Vagina (tissue), 2 donors: Measurements from ENCODE around the gene PPL. TPM values are rescaled to one million over a fixed set of nuclear protein-coding genes. Genes with fewer than 3 reads are reported as not detected.

Source experiments
- DNase-seq, 2 donors: peaks; one replicate each; pipeline ENCODE4 v3.0.0-alpha.2; 2017; ENCODE audit errors: extremely low spot score in 2 of 2
- H3K27ac ChIP-seq: fragments of 200-600 bp; sonication (generic); one replicate; pipeline ENCODE4 v1.5.1; 2019
- H3K27me3 ChIP-seq: fragments of 200-600 bp; sonication (generic); one replicate; pipeline ENCODE4 v1.5.1; 2019
- H3K36me3 ChIP-seq, 2 donors: fragments of 200-600 bp; sonication (generic); one replicate each; pipeline ENCODE4 v1.5.1; 2017 to 2019
- H3K4me1 ChIP-seq: fragments of 200-600 bp; sonication (generic); one replicate; pipeline ENCODE4 v1.5.1; 2019
- H3K4me3 ChIP-seq, 2 donors: fragments of 200-600 bp; sonication (generic); 1 replicate in 1 of 2; 2 replicates in 1 of 2; pipeline ENCODE4 v1.5.1; 2016 to 2019
- H3K9me3 ChIP-seq: fragments of 200-600 bp; sonication (generic); one replicate; pipeline ENCODE4 v1.5.1; 2019
- CTCF ChIP-seq, 3 experiments: fragments of 450-650 bp in 2 of 3; fragments of 200-600 bp in 1 of 3; sonication (generic) in 1 of 3; IDR thresholded peaks; one replicate each; pipeline ENCODE4 v1.5.1; 2017 to 2019; ENCODE audit warnings: antibody characterized with exemption in 3 of 3, mild to moderate bottlenecking in 2 of 3, moderate library complexity in 2 of 3
- POLR2A ChIP-seq, 2 donors: fragments of 450-650 bp; IDR thresholded peaks; one replicate each; pipeline ENCODE4 v1.6.1; 2017; ENCODE audit warnings: antibody characterized with exemption in 2 of 2, mild to moderate bottlenecking in 2 of 2, moderate library complexity in 2 of 2
- POLR2AphosphoS5 ChIP-seq, 2 donors: sonication (generic); formaldehyde crosslinking; IDR thresholded peaks; one replicate each; pipeline ENCODE4 v1.9.0; 2017; ENCODE audit warnings: antibody characterized with exemption in 2 of 2, mild to moderate bottlenecking in 2 of 2, low read depth in 1 of 2; ENCODE audit not compliant: insufficient read depth in 1 of 2
- intact Hi-C: fragments of 100-400 bp; cut with DNase I; formaldehyde crosslinking; loops from one replicate; pipeline ENCODE4 v1.15.1; 2023
- total RNA-seq: library from RNA; depleted of rRNA; stranded (reverse); fragments of >200 nt; gene quantifications from one replicate; pipeline ENCODE4 v1.2.3, GENCODE V29; 2016

Gene PPL
- total RNA-seq, 1 donor from 2014 or later: 391 TPM

- H3K4me3 ChIP-seq: no peak overlapping the region
- no peak for DNase-seq
- no peaks in the 10 kb centered on the region for H3K9me3 ChIP-seq
- no peaks in the 10 kb centered on the region for H3K36me3 ChIP-seq
- H3K27ac ChIP-seq: no peak overlapping the region
- no peak for TF ChIP-seq POLR2AphosphoS5 (IDR thresholded peaks at IDR 0.05; ENCODE audit: insufficient read depth in 1 of 2, low read depth in 1 of 2)
- no peak for TF ChIP-seq CTCF (IDR thresholded peaks at IDR 0.05)
- TF ChIP-seq POLR2A (IDR thresholded peaks at IDR 0.05): no peak
- H3K27me3 ChIP-seq: no peaks in the 10 kb centered on the region
- intact Hi-C loops: no loop called here
- H3K4me1 ChIP-seq: no peaks in the 10 kb centered on the region
Observed at GRCh38 chr16:4980691-4981090, 43.7 kb upstream of the PPL start.

- Histone ChIP-seq H3K27ac (no peak overlapping the region), H3K9me3 (no peaks in the 10 kb centered on the region), H3K36me3 (no peaks in the 10 kb centered on the region), H3K4me1 (no peaks in the 10 kb centered on the region), H3K4me3 (no peak overlapping the region), H3K27me3 (no peaks in the 10 kb centered on the region)
- TF ChIP-seq POLR2A (IDR thresholded peaks at IDR 0.05): no peak
- no peak for TF ChIP-seq POLR2AphosphoS5 (IDR thresholded peaks at IDR 0.05; ENCODE audit: insufficient read depth in 1 of 2, low read depth in 1 of 2)
- TF ChIP-seq CTCF (IDR thresholded peaks at IDR 0.05): no peak
- no peak for DNase-seq
- intact Hi-C loops: no loop called here
Observed at GRCh38 chr16:4979736-4980660, 43.0 kb upstream of the PPL start.

GRCh38 chr16:4979164-4979563 is 42.2 kb upstream of the PPL start:
- Histone ChIP-seq H3K27me3 (no peaks in the 10 kb centered on the region), H3K27ac (no peak overlapping the region), H3K4me3 (no peak overlapping the region), H3K4me1 (no peaks in the 10 kb centered on the region), H3K36me3 (no peaks in the 10 kb centered on the region), H3K9me3 (no peaks in the 10 kb centered on the region)
- DNase-seq: no peak
- intact Hi-C loops: no loop called here
- TF ChIP-seq CTCF (IDR thresholded peaks at IDR 0.05): no peak
- no peak for TF ChIP-seq POLR2AphosphoS5 (IDR thresholded peaks at IDR 0.05; ENCODE audit: insufficient read depth in 1 of 2, low read depth in 1 of 2)
- TF ChIP-seq POLR2A (IDR thresholded peaks at IDR 0.05): no peak

GRCh38 chr16:4976611-4977145 is 39.7 kb upstream of the PPL start:
- no peaks in the 10 kb centered on the region for H3K4me1 ChIP-seq
- no peaks in the 10 kb centered on the region for H3K9me3 ChIP-seq
- H3K4me3 ChIP-seq: no peak overlapping the region
- H3K36me3 ChIP-seq: no peaks in the 10 kb centered on the region
- DNase-seq: no peak
- no peaks in the 10 kb centered on the region for H3K27me3 ChIP-seq
- TF ChIP-seq POLR2AphosphoS5 (IDR thresholded peaks at IDR 0.05; ENCODE audit: insufficient read depth in 1 of 2, low read depth in 1 of 2) (no peak), CTCF (IDR thresholded peaks at IDR 0.05) (no peak), POLR2A (IDR thresholded peaks at IDR 0.05) (no peak)
- intact Hi-C loops: no loop called here
- H3K27ac ChIP-seq: no peak overlapping the region

GRCh38 chr16:4976079-4976478 is 39.1 kb upstream of the PPL start:
- H3K4me3 ChIP-seq: no peak overlapping the region
- no peaks in the 10 kb centered on the region for H3K9me3 ChIP-seq
- no peak for TF ChIP-seq POLR2A (IDR thresholded peaks at IDR 0.05)
- TF ChIP-seq POLR2AphosphoS5 (IDR thresholded peaks at IDR 0.05; ENCODE audit: insufficient read depth in 1 of 2, low read depth in 1 of 2): no peak
- TF ChIP-seq CTCF (IDR thresholded peaks at IDR 0.05): no peak
- no peaks in the 10 kb centered on the region for H3K36me3 ChIP-seq
- H3K4me1 ChIP-seq: no peaks in the 10 kb centered on the region
- no peak for DNase-seq
- intact Hi-C loops: no loop called here
- H3K27ac ChIP-seq: no peak overlapping the region
- no peaks in the 10 kb centered on the region for H3K27me3 ChIP-seq
